ENCODE measurements around the gene VWA8.
"Not testable (repeated sequence)": the region's sequence is repeated elsewhere in the genome, so short reads cannot be mapped to it uniquely, and the experiment has no call there.

VWA8 gene

GRCh38 chr13:41809962-41810361 lies 150.9 kb downstream of the VWA8 start:
- Histone ChIP-seq H3K27me3 (replicated peaks) (no peaks in the 10 kb centered on the region), H3K27ac (no peak overlapping the region), H3K36me3 (replicated peaks) (no peaks in the 10 kb centered on the region), H3K4me3 (ENCODE audit: low read depth, low read length) (no peak overlapping the region)
- in situ Hi-C loops (cut with HindIII; ENCODE audit: low pct_ligation_motif_present, low sequenced_read_pairs), result no loop called here
- no peak for DNase-seq
- TF ChIP-seq CTCF (IDR thresholded peaks at IDR 0.05; ENCODE audit: low read depth, low read length, missing control alignments), result no peak

GRCh38 chr13:41803445-41803735 lies 157.5 kb downstream of the VWA8 start:
- not testable (repeated sequence) for H3K4me3 ChIP-seq (ENCODE audit: low read depth, low read length); DNase-seq
- H3K27ac ChIP-seq, result peak overlapping the region; percentile 55

GRCh38 chr13:41802684-41803444 lies 158.0 kb downstream of the VWA8 start:
- in situ Hi-C loops (cut with HindIII; ENCODE audit: low pct_ligation_motif_present, low sequenced_read_pairs), result no loop called here
- H3K27me3 ChIP-seq (replicated peaks), result no peaks in the 10 kb centered on the region
- DNase-seq, result peak; percentile 85
- H3K4me3 ChIP-seq (ENCODE audit: low read depth, low read length), result no peak overlapping the region
- no peaks in the 10 kb centered on the region for H3K36me3 ChIP-seq (replicated peaks)
- H3K27ac ChIP-seq, result peak overlapping the region; percentile 55
- no peak for TF ChIP-seq CTCF (IDR thresholded peaks at IDR 0.05; ENCODE audit: low read depth, low read length, missing control alignments)

More at GRCh38 chr13:41803445-41803735, 157.5 kb downstream of the VWA8 start:
- H3K36me3 ChIP-seq (replicated peaks); in situ Hi-C loops (cut with HindIII; ENCODE audit: low pct_ligation_motif_present, low sequenced_read_pairs); H3K27me3 ChIP-seq (replicated peaks): not testable (repeated sequence)

GRCh38 chr13:41802043-41802683 lies 158.7 kb downstream of the VWA8 start:
- Histone ChIP-seq H3K27ac (peak overlapping the region; percentile 55), H3K4me3 (ENCODE audit: low read depth, low read length) (no peak overlapping the region), H3K27me3 (replicated peaks) (no peaks in the 10 kb centered on the region), H3K36me3 (replicated peaks) (no peaks in the 10 kb centered on the region)
- DNase-seq, result no peak
- in situ Hi-C loops (cut with HindIII; ENCODE audit: low pct_ligation_motif_present, low sequenced_read_pairs), result no loop called here
- TF ChIP-seq CTCF (IDR thresholded peaks at IDR 0.05; ENCODE audit: low read depth, low read length, missing control alignments), result peak; percentile 25

GRCh38 chr13:41791056-41791455 lies 169.9 kb downstream of the VWA8 start:
- no peak for DNase-seq
- H3K27me3 ChIP-seq (replicated peaks), result no peaks in the 10 kb centered on the region
- H3K36me3 ChIP-seq (replicated peaks), result no peaks in the 10 kb centered on the region
- no peak for TF ChIP-seq CTCF (IDR thresholded peaks at IDR 0.05; ENCODE audit: low read depth, low read length, missing control alignments)
- in situ Hi-C loops (cut with HindIII; ENCODE audit: low pct_ligation_motif_present, low sequenced_read_pairs), result no loop called here
- no peak overlapping the region for H3K4me3 ChIP-seq (ENCODE audit: low read depth, low read length)
- no peak overlapping the region for H3K27ac ChIP-seq

- DNase-seq, result no peak
- no peak overlapping the region for H3K27ac ChIP-seq
- TF ChIP-seq CTCF (IDR thresholded peaks at IDR 0.05; ENCODE audit: low read depth, low read length, missing control alignments), result no peak
- no peaks in the 10 kb centered on the region for H3K36me3 ChIP-seq (replicated peaks)
- no peak overlapping the region for H3K4me3 ChIP-seq (ENCODE audit: low read depth, low read length)
- no peaks in the 10 kb centered on the region for H3K27me3 ChIP-seq (replicated peaks)
- in situ Hi-C loops (cut with HindIII; ENCODE audit: low pct_ligation_motif_present, low sequenced_read_pairs), result no loop called here
Observed at GRCh38 chr13:41788552-41788951, 172.4 kb downstream of the VWA8 start.
